CMK (cell line): ENCODE results near the gene UBE2L6.

Experiments used
- DNase-seq: peaks from one replicate; pipeline ENCODE4 v3.0.0-alpha.2; 2010; ENCODE audit warnings: low read depth

UBE2L6 gene

GRCh38 chr11:57567515-57568329 lies at the start of gene UBE2L6:
Gene UBE2L6 (minus strand): TSS chr11:57567672. CDS start chr11:57567611, 61 bp downstream.
- DNase-seq = no peak

DNA sequence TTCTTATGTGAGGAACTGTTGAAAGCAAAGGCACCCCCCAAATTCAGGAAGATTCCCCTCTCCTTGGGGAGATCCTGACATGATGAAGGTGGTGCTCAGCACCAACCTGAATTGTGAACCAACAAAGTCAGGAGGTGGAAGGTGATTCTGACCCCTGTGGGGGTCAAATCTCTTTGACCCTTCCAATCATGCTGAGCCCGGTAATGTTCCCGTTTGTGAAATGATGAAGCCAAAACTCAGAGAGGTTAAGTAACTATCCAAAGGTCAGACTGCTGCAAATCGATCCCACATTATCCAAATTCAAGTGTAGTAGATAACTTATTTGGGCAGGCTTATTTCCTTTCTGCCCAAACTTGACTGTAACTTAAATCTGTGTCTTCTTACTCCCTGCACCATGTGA lies 49.1 kb upstream of the UBE2L6 start:
- DNase-seq = no peak

DNA sequence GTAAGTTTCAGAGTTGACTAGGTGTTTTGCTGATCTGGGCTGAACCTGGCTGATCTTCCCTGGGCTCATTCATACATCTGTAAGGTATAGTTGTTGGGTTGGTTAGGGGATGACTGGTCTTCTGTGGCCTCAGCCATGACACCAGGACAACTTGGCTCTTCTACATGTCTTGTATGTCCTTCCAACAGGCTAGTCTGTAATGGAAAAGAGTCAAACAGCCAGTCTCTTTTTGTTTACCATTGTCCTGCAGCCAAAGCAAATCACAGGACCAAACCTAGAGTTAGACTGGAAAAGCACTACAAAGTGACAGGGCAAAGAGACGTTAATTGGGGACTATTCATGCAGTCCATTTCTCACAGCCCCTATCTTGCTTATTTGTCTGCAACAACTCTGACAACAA lies 47.8 kb upstream of the UBE2L6 start:
- no peak for DNase-seq

GRCh38 chr11:57614234-57614772 lies 46.8 kb upstream of the UBE2L6 start:
- DNase-seq = no peak

DNA sequence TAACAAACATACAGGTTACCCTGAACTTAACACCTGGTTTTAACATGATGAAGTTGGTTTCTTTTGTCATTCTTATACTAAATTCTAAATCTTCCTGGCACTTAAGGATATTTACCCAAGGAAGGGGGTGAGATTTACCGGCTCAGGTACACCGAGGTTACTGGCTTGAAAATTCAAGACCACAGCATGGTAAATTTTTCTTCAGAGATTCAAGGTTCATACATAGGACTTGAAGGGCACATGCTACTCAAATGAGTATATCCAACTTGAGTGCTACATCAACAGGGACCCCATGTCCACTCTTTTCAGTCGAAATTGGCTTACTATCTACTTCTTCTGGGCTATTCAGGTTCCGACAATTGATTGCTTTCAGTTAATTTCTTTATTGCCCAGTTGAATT lies 42.7 kb upstream of the UBE2L6 start:
- no peak for DNase-seq

GRCh38 chr11:57605028-57605420 lies 37.6 kb upstream of the UBE2L6 start:
- DNase-seq = no peak

GRCh38 chr11:57604296-57605027 lies 37.0 kb upstream of the UBE2L6 start:
- DNase-seq = no peak

DNA sequence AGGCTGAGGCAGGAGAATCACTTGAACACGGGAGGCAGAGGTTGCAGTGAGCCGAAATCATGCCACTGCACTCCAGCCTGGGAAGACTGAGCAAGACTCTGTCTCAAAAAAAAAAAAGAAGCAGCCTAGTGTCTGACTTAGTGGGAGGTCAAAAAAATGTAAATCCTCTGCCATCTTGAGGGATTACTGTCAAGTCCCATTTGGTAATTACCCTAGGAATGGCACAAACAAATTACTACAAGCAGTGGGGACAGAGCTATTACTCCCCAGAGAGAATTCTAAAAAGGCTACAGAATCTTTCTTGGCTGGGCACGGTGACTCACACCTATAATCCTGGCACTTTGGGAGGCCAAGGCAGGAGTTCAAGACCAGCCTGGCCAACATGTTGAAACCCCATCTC lies 33.8 kb upstream of the UBE2L6 start:
- no peak for DNase-seq

GRCh38 chr11:57599381-57599780 lies 31.9 kb upstream of the UBE2L6 start:
- DNase-seq = no peak

DNA sequence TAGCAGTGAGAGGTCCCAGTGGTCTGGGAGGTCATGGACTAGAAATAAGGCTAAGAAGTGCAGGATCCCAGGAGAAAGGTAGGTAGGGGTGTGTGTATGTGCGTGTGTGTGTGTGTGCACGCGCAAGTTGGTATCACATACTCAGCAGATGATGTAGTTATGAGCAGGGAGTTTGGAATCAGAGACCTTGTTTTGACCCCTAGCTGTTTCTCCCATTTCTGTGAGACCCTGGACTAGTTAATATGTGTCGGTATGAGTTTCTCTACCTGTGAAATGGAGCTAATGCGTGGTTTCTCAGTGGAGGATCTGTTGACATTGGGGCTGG lies 31.3 kb upstream of the UBE2L6 start:
- no peak for DNase-seq

GRCh38 chr11:57597916-57598830 lies 30.7 kb upstream of the UBE2L6 start:
- no peak for DNase-seq

GRCh38 chr11:57597461-57597915 lies 30.0 kb upstream of the UBE2L6 start, which contains the start of gene SERPING1:
Gene SERPING1 (plus strand): TSS chr11:57597685. CDS start chr11:57598271, 586 bp downstream.
- no peak for DNase-seq

GRCh38 chr11:57596266-57596885 lies 28.9 kb upstream of the UBE2L6 start:
- DNase-seq = no peak

DNA sequence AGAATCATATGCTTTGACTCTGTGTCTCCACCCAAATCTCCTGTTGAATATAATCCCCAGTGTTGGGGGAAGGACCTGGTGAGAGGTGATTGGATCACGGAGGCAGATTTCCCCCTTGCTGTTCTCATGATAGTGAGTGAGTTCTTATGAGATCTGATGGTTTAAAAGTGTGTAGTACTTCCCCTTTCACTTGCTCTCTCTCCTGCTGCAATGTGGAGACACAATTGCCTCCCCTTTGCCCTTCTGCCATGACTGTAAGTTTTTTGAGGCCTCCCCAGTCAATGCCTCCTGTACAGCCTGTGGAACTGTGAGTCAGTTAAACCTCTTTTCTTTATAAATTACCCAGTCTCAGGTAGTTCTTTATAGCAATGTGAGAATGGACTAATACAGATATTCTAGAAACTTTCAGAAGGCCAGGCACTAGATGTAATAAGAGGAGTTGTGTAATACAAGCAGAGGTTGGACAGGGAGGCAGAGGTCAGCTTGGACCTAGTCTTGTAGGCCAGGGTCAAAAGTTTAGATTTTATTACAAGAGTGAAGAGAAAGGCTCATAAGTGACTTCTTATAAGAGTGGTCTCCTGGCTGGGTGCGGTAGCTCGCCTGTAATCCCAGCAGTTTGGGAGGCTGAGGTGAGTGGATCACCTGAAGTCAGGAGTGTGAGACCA lies 20.7 kb upstream of the UBE2L6 start:
- no peak for DNase-seq

GRCh38 chr11:57586711-57587245 lies 19.3 kb upstream of the UBE2L6 start:
- no peak for DNase-seq

- DNase-seq = no peak
These were observed 17.8 kb upstream of the UBE2L6 start for GRCh38 chr11:57585301-57585700.

- no peak for DNase-seq
These were observed 16.9 kb upstream of the UBE2L6 start for GRCh38 chr11:57584341-57584740.

GRCh38 chr11:57574061-57574460 lies 6.6 kb upstream of the UBE2L6 start:
- no peak for DNase-seq

GRCh38 chr11:57571606-57572005 lies 4.1 kb upstream of the UBE2L6 start:
- DNase-seq = peak; percentile 35

DNA sequence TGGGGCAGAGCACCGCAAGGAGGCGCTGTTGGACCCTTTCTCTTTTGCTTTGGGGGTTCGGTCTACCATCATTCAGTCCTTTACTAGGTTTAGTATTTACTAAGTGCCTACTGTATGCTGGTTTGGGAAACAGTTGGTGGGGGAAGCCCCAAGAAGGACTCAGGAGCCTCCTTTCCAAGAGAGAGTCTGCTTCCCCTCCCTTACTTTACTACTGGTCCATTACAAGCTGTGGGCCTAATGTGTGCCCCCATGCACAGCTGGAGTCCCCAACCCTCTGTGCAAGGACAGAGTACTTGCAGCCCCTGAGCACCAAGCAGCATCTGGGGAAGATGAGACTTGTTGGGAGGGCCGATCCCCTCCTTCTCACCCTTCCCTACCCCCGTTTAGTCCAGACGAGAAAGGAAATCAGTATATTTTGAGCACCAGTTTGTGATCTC lies 876 bp upstream of the UBE2L6 start:
- peak; percentile 33 for DNase-seq
